DND-41 (cell line): ENCODE results near the gene FBXW12.

Experiments
- CTCF ChIP-seq: IDR thresholded peaks from 2 replicates; pipeline ENCODE4 v1.5.1; 2012; ENCODE audit warnings: borderline replicate concordance, low read length, moderate library complexity, mild to moderate bottlenecking; ENCODE audit not compliant: poor library complexity, severe bottlenecking; ENCODE audit errors: extremely low read depth
- EZH2 ChIP-seq: IDR thresholded peaks from 3 replicates; pipeline ENCODE4 v1.6.1; 2012; ENCODE audit warnings: borderline replicate concordance, low read depth, mild to moderate bottlenecking, moderate library complexity, low read length, inconsistent platforms; ENCODE audit not compliant: severe bottlenecking

GRCh38 chr3:48410205-48411040 is 38.4 kb downstream of the FBXW12 start:
- no peak for TF ChIP-seq CTCF
- TF ChIP-seq EZH2 = no peak
